ENCODE data around the gene TMEM154. TPM values are rescaled to one million over a fixed set of nuclear protein-coding genes. Genes with fewer than 3 reads are reported as not detected.

Gene TMEM154
- total and polyA plus RNA-seq, 3 donors from 2014 or later: 0.56 to 0.63 (median 0.57) TPM

- TF ChIP-seq POLR2A (IDR thresholded peaks at IDR 0.05) (no peak), CTCF (IDR thresholded peaks at IDR 0.05) (no peak)
- whole genome bisulfite sequencing, 2 donors: 72 to 76% methylated on average over 2 of the region's 2 CpGs
- no peak overlapping the region for H3K4me3 ChIP-seq
- H3K9me3 ChIP-seq: no peaks in the 10 kb centered on the region
- no peaks in the 10 kb centered on the region for H3K27me3 ChIP-seq
- no peaks in the 10 kb centered on the region for H3K36me3 ChIP-seq (ENCODE audit: low read depth, missing control alignments)
- no peak overlapping the region for H3K27ac ChIP-seq
- intact Hi-C loops (cut with DNase I; ENCODE audit: low total_unique reads): no loop called here
- no peak for DNase-seq
- no peaks in the 10 kb centered on the region for H3K4me1 ChIP-seq
These were observed 34.3 kb upstream of the TMEM154 start for GRCh38 chr4:152713951-152714705.

GRCh38 chr4:152709675-152710438 is 30.1 kb upstream of the TMEM154 start:
- Histone ChIP-seq H3K4me1 (no peaks in the 10 kb centered on the region), H3K4me3 (no peak overlapping the region), H3K9me3 (no peaks in the 10 kb centered on the region), H3K36me3 (ENCODE audit: low read depth, missing control alignments) (no peaks in the 10 kb centered on the region), H3K27me3 (no peaks in the 10 kb centered on the region), H3K27ac (no peak overlapping the region)
- intact Hi-C loops (cut with DNase I; ENCODE audit: low total_unique reads): no loop called here
- no peak for TF ChIP-seq CTCF (IDR thresholded peaks at IDR 0.05)
- TF ChIP-seq POLR2A (IDR thresholded peaks at IDR 0.05): no peak
- WGBS, 2 donors: 81 to 84% methylated on average over 6 of the region's 6 CpGs
- DNase-seq: no peak

- Histone ChIP-seq H3K4me3 (no peak overlapping the region), H3K36me3 (ENCODE audit: low read depth, missing control alignments) (no peaks in the 10 kb centered on the region), H3K27me3 (no peaks in the 10 kb centered on the region), H3K27ac (no peak overlapping the region), H3K4me1 (no peaks in the 10 kb centered on the region), H3K9me3 (no peaks in the 10 kb centered on the region)
- no peak for TF ChIP-seq POLR2A (IDR thresholded peaks at IDR 0.05)
- no peak for TF ChIP-seq CTCF (IDR thresholded peaks at IDR 0.05)
- WGBS, 2 donors: 68 to 81% methylated on average over 4 of the region's 4 CpGs
- DNase-seq: no peak
- intact Hi-C loops (cut with DNase I; ENCODE audit: low total_unique reads): no loop called here
These were observed 29.0 kb upstream of the TMEM154 start for GRCh38 chr4:152708796-152709195.

- intact Hi-C loops (cut with DNase I; ENCODE audit: low total_unique reads): no loop called here
These were observed 28.6 kb upstream of the TMEM154 start for GRCh38 chr4:152708361-152708760.

More at GRCh38 chr4:152708361-152708760, 28.6 kb upstream of the TMEM154 start:
- Histone ChIP-seq H3K9me3 (no peaks in the 10 kb centered on the region), H3K4me3 (no peak overlapping the region), H3K4me1 (no peaks in the 10 kb centered on the region), H3K36me3 (ENCODE audit: low read depth, missing control alignments) (no peaks in the 10 kb centered on the region), H3K27me3 (no peaks in the 10 kb centered on the region), H3K27ac (no peak overlapping the region)
- 53 to 75% methylated on average over 1 of the region's 1 CpG for WGBS, 2 donors
- TF ChIP-seq POLR2A (IDR thresholded peaks at IDR 0.05): no peak
- TF ChIP-seq CTCF (IDR thresholded peaks at IDR 0.05): no peak
- no peak for DNase-seq
